ENCODE measurements around the gene NOL4L.
"Not testable (repeated sequence)": the region's sequence is repeated elsewhere in the genome, so short reads cannot be mapped to it uniquely, and the experiment has no call there.

NOL4L gene

GRCh38 chr20:32501709-32502108 lies 83.4 kb downstream of the NOL4L start:
- no peak for DNase-seq

- DNase-seq: no peak
Observed at GRCh38 chr20:32497589-32498224, 87.4 kb downstream of the NOL4L start.

DNA sequence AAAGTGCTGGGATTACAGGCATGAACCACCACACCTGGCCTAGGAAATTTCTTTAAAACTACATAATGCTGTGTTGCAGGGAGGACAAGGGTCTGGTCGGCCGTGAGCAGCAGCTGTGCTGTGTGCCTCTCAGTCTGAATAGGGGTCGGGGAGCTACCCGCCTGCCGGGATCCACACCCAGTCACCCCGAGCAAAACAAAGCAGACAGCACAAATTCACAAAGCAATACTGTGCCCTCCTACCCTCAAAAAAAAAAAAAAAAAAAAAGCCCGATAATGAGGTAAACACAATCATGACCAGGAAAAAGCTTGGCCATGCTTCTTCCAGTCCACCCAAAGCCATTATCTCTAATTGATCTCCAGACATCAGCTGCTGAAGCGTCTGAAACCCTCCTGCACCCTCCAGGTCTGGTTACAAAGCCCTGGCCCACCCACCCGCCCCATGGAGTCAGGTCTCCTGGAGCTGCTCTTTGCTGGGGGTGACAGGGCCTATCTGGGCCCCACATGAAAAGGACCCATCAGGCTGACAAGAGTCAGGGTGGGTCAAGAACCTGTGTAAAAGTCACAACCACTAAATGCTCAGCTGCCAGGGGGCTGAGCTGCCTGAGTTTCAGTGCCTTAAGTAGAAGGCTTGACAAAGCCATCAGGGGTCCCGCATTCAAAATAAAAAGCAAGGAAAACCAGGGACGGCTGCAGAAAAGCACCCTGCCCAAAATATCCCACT lies 88.2 kb downstream of the NOL4L start:
- DNase-seq: no peak

- no peak for DNase-seq
Observed at GRCh38 chr20:32495949-32496348, 89.2 kb downstream of the NOL4L start.

- DNase-seq: no peak
Observed at GRCh38 chr20:32495217-32495565, 89.9 kb downstream of the NOL4L start.

DNA sequence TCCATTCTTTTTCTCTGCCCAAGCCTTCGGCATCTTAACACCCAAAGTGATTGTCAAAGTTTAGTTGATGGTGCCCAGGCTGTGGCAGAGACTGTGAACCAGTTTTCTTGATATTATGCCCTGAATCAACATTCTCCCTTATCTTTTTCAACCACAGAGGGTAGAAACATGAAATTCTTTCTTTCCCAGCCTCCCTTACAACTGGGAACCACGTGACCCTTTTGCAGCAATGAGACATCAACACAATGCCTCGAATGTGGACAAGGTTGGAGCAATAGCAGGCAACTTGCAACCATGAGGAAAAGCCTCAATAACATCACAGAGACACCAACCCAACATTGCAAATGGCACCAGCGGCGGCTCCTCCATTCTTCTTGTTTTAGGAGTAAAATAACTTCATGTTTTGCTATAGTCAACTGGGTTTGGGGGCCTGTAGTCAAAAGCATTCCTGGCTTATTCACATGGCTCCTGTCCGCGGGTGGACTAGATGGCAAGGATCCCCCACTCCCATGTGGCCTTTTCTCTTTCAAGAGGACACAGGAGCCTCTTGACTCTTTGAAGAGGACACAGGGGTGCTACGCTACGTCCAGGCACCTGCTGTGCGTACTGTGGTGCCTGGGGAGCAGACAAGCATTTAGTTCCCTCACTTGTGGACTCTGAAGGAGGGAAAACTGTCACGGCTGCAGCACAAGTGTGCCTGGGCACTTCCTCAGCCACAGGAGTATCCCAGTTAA lies 90.5 kb downstream of the NOL4L start:
- DNase-seq: no peak

- DNase-seq: no peak
Observed at GRCh38 chr20:32493356-32493755, 91.8 kb downstream of the NOL4L start.

- not testable (repeated sequence) for DNase-seq
Observed at GRCh38 chr20:32491764-32492151, 93.4 kb downstream of the NOL4L start.

DNA sequence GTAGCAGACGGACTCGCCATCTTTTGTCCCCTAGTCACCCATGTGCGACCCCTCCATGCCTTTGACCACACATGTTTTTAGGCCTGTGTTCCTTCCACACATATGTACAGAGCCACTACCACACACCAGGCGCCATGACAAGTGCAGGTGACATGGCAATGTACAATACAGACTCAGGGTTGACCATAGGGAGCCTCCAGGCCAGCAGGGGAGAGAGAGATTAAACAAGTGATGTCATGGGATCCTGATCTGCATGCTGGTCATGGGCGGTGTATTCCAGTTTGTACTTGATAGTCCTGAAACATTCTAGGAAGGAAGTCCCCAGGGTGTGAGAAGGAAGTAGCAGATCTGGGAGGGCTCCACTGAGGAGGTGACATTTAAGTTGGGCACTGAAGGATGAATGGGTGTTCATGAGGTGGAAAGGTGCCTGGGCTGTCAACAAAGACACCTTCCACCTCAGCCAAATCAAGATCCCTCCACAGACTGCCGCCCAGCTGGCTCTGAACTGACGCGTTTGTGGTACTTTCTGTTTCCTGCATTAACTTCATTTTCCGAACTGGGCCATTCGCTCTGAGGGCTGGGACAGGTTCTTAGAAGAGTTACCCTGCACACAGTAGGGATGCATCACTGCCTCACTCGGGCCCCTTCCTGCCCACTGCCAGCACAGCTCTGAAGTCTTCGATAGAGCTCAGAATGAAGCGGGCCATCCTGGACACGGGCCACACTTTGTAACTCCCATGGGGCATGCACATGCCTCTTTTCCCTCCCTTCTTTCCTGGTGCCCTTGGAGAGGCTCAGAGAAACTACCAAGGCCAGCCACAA lies 94.0 kb downstream of the NOL4L start:
- DNase-seq: no peak

GRCh38 chr20:32488066-32488838 lies 96.9 kb downstream of the NOL4L start:
- DNase-seq: no peak

DNA sequence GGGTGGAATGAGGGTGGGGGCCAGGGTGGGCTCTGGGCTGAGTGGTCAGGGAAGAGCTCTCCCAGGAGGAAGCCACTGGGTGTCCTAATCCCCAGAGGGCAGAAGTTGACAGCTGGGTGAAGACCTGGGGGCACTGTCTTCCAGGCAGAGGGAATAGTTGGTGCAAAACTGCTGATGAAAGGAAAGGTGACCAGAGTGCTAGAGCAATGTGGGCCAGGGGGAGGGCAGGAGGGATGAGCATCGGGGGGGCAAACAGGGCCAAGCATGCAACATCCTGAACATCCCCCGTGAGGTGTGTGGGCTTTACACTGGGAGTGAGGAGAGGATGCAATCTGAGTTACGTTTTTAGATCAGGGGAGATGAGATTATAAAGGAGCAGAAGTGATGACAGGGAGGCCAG lies 97.8 kb downstream of the NOL4L start:
- DNase-seq: no peak

DNA sequence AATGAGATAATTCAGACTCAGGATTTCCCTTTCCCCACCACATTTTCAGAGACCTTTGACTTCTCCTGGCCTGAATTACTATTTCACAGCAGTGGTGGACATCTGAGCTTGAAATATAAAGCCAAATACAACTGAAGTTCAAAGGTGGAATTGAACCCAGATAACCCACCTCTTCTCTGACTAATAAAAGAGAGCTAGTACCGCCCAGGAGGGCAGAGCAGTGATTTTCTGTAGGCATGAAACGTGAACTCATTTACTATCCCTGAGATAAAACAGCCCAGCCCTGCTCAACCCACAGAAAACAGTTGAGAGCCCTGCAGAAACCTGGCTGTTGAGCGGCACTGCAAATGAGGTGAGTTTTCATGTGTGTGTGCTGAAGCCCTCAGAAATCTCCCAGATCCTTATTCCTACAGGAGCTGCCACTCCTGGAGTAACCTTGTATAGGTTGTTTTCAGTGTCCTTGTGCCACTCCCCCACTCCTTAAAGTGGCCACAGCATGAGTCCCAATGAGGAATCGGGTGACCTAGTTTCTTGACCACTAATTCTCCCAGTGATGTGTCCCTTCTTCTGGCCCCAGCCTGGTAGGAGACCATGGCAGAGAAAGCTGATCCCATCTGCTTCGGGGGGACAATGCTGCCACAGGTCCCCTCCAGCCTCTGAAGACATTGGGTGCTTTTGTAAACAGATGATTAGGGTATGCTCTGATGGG lies 99.2 kb downstream of the NOL4L start:
- no peak for DNase-seq

DNA sequence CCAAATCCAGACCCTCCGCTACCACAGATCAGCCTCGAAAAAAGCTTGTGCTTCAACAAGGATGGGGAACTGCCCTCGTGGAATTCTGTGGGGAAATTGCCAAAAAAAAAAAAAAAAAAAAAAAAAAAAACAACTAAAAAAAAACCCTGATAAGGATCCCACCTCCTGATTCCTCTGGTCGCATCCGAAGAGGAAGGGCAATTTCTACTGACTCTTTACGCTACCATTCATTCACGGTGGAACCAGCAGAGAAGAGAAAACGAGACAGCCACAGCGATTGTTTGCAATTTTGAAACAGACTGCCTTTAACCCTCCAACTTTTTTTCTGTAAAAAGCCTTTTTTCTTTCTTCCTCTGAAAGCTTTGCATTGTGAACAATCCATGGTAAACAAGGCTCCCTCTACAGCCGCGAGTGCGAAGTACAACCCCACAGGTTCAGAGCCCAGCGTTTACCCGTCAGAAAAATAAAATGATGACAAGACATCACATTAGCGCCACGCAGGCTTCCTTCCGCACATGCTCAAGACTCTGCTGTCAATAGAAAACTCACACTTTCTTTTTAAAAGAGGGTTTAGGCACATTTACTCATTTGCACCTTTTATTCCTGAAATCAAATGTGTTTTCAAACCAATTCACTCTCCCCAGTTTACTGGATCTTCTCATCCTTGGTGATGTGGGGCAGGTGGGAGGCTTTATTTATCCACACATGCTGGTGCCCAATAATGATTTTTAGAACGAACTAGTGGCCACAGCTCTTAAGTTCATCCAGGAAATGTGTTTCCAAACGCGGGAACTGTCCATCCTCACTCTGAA lies 100.0 kb downstream of the NOL4L start:
- DNase-seq: peak; percentile 39

DNA sequence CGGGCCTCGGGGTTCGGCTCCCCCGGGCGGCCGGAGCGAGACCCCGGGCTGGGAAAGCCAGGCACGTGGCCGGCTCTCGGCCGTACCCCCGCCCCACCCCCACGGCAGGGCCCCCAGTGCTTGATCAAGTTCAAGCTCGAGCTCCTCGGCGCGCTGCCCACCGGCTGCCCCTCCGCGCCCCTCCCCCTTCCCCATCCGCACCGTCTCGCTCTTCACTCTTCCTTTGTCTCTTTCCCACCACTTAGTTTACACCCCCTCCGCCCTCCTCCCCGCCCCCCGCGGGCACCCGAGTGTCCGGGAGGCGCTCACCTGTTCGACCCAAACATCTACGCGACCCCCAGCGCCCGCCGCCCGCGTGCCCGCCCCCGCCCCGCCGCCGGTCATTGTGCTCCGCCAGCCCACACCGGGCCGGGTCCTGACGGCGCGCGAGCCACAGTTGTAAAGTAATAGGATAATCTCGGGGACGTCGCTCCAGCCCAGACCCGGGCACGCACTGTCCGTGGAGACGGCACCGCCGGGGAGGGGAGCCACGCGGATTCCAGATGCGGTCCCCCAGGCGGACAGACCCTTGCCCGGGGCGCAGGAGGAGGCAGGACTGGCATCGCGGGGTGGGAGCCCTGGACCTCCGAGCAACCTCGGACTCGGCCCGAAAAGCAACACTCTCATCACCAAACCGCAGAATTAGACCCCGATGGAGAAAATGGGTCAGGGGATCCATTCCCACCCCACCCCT lies 100.7 kb downstream of the NOL4L start:
- DNase-seq: peak; percentile 30

DNA sequence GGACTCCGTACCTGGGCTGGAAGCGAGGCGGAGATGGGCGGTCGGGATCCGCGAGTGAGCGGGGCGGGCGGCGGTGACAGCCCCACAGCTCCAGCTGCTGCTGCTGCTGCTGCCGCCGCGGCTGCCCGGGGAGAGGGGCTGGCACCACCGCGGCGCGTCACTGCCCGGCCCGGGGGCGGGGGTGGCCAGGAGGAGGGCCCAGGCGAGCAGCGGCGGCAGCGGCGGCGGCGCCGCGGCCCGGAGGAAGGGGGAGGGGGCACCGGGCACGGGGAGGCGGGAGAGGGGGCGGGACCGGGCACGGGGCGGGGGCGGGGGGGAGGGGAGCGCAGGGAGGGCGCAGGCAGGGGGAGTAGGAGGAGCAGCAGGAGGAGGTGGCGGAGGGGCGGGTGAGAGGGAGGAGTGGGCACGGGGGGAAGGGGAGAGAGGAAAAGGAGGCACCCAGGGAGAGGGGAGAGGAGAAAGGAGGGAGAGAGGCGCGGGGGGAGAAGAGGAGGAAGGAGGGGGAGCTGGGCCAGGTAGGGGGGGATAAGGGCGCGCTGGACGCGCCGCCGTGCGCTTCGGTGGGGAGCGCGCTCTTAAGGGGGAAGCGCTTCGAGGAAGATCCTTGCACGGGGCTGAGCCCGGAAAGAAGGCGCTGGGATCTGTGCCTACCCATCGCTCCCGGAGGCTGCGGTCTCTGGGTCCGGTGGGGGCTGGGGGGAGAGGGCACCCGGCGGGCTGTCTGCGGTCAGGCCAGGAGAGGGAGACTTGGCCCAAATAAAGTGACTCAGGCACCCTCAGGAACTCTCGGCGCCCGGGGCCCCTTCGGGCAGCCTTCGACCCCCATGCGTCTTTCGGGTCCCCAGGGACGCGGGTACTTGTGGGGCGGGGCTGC lies 101.5 kb downstream of the NOL4L start:
- peak; percentile 80 for DNase-seq

- DNase-seq: no peak
Observed at GRCh38 chr20:32482442-32483261, 102.5 kb downstream of the NOL4L start.

DNA sequence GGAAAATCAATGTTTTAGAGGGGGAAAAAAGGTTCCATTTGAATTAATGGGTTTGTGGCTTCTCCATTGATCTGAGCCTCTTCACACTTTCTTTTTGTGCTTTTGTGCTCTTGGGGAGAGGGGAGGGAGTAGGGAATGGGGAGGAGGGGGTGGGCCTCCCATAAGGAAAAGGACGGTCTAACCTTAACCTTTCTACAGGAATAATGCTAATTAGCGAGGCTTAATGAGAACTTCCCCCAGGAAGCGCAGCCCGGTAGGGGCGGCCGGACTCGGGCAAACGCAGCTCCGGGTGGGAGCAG lies 103.0 kb downstream of the NOL4L start:
- no peak for DNase-seq
